BE2C (cell line): ENCODE measurements around the gene CPB2. TPM values are rescaled to one million over a fixed set of nuclear protein-coding genes. Genes with fewer than 3 reads are reported as not detected.

Experiments used
- DNase-seq: peaks from one replicate; pipeline ENCODE4 v3.0.0-alpha.2; 2020
- H3K27me3 ChIP-seq: fragments of 250-450 bp; sonication (Bioruptor Pico); 2 replicates; pipeline ENCODE4 v1.5.1; 2020; ENCODE audit warnings: mild to moderate bottlenecking
- H3K36me3 ChIP-seq: fragments of 250-450 bp; sonication (Bioruptor Pico); 2 replicates; pipeline ENCODE4 v1.5.1; 2020; ENCODE audit warnings: mild to moderate bottlenecking
- H3K4me1 ChIP-seq: fragments of 250-450 bp; sonication (Bioruptor Pico); 2 replicates; pipeline ENCODE4 v1.5.1; 2020
- H3K4me3 ChIP-seq: 2 replicates; pipeline ENCODE4 v1.5.1; 2011; ENCODE audit warnings: low read depth, low read length
- H3K9me3 ChIP-seq: fragments of 250-450 bp; sonication (Bioruptor Pico); 2 replicates; pipeline ENCODE4 v1.5.1; 2020
- CTCF ChIP-seq: IDR thresholded peaks from 2 replicates; pipeline ENCODE4 v1.5.1; 2012; ENCODE audit warnings: mild to moderate bottlenecking, low read depth, low read length
- polyA plus RNA-seq: library from polyadenylated mRNA; unstranded; fragments of >200 nt; gene quantifications from one replicate; pipeline ENCODE4 v1.2.1, GENCODE V29; 2012; ENCODE audit warnings: low read depth, missing spikeins; ENCODE audit not compliant: insufficient read length, insufficient read depth

The CPB2 gene
- polyA plus RNA-seq: not detected

GRCh38 chr13:46104868-46105267, at the start of gene CPB2:
Gene CPB2 (minus strand): TSS chr13:46105033. CDS start chr13:46105009, 24 bp downstream.
- Histone ChIP-seq H3K4me3 (no peak within 1 kb of the TSS), H3K9me3 (no peaks in the 10 kb centered on the region), H3K27me3 (no peaks in the 10 kb centered on the region), H3K36me3 (no peaks in the 10 kb centered on the region), H3K4me1 (no peaks in the 10 kb centered on the region)
- no peak for DNase-seq
- TF ChIP-seq CTCF: no peak

- Histone ChIP-seq H3K27me3 (peaks cover 3% of the 10 kb centered on the region), H3K9me3 (no peaks in the 10 kb centered on the region), H3K4me3 (no peak overlapping the region), H3K4me1 (no peaks in the 10 kb centered on the region), H3K36me3 (no peaks in the 10 kb centered on the region)
- no peak for DNase-seq
- TF ChIP-seq CTCF: no peak
These were observed 49.4 kb upstream of the CPB2 start for GRCh38 chr13:46154136-46154801.

GRCh38 chr13:46152627-46153328, 47.9 kb upstream of the CPB2 start:
- TF ChIP-seq CTCF: no peak
- Histone ChIP-seq H3K9me3 (no peaks in the 10 kb centered on the region), H3K4me1 (no peaks in the 10 kb centered on the region), H3K4me3 (no peak overlapping the region), H3K27me3 (peaks cover 3% of the 10 kb centered on the region), H3K36me3 (no peaks in the 10 kb centered on the region)
- DNase-seq: no peak

- no peak for DNase-seq
- Histone ChIP-seq H3K4me3 (no peak overlapping the region), H3K36me3 (no peaks in the 10 kb centered on the region), H3K4me1 (no peaks in the 10 kb centered on the region), H3K27me3 (peaks cover 3% of the 10 kb centered on the region; the same call in 1 of the 2 replicates), H3K9me3 (no peaks in the 10 kb centered on the region)
- TF ChIP-seq CTCF: no peak
These were observed 45.4 kb upstream of the CPB2 start for GRCh38 chr13:46150134-46150693.

GRCh38 chr13:46149272-46150133, 44.7 kb upstream of the CPB2 start:
- H3K4me3 ChIP-seq: no peak overlapping the region
- TF ChIP-seq CTCF: no peak
- no peaks in the 10 kb centered on the region for H3K9me3 ChIP-seq
- H3K27me3 ChIP-seq: peaks cover 3% of the 10 kb centered on the region; the same call in 1 of the 2 replicates
- DNase-seq: no peak
- no peaks in the 10 kb centered on the region for H3K4me1 ChIP-seq
- H3K36me3 ChIP-seq: no peaks in the 10 kb centered on the region
